Progenitor cell of endocrine pancreas (in vitro differentiated cells): ENCODE measurements around the gene NR2C1. TPM values are rescaled to one million over a fixed set of nuclear protein-coding genes. Genes with fewer than 3 reads are reported as not detected.

Experiments
- DNase-seq: peaks from one replicate; pipeline ENCODE4 v3.0.0; 2021; ENCODE audit warnings: low spot score; ENCODE audit not compliant: unreplicated experiment
- H3K27ac Mint-ChIP-seq: 2 replicates; pipeline ENCODE4 v1.8.0; 2021; ENCODE audit warnings: mild to moderate bottlenecking, moderate library complexity, mixed read lengths
- H3K27me3 Mint-ChIP-seq: 2 replicates; pipeline ENCODE4 v1.8.0; 2021; ENCODE audit warnings: mixed read lengths
- H3K36me3 Mint-ChIP-seq: 2 replicates; pipeline ENCODE4 v1.8.0; 2022; ENCODE audit warnings: mixed read lengths; ENCODE audit not compliant: insufficient read depth
- H3K4me1 Mint-ChIP-seq: 2 replicates; pipeline ENCODE4 v1.8.0; 2021; ENCODE audit warnings: low read depth, mixed read lengths
- H3K4me3 Mint-ChIP-seq: 2 replicates; pipeline ENCODE4 v1.8.0; 2021; ENCODE audit warnings: low read depth, mild to moderate bottlenecking, moderate library complexity, mixed read lengths
- H3K9me3 Mint-ChIP-seq: 2 replicates; pipeline ENCODE4 v1.8.0; 2021; ENCODE audit warnings: low read depth, mixed read lengths
- CTCF ChIP-seq: fragments of 200-600 bp; sonication (generic); IDR thresholded peaks from one replicate; pipeline ENCODE4 v1.5.0; 2021; ENCODE audit warnings: antibody characterized with exemption, mild to moderate bottlenecking; ENCODE audit not compliant: unreplicated experiment
- long read RNA-seq: library from polyadenylated mRNA; unstranded; transcript quantifications from one replicate; pipeline ENCODE4 v2.0.0, GENCODE V29; 2020
- total RNA-seq: library from RNA; stranded (reverse); gene quantifications from 2 replicates; pipeline ENCODE4 v1.2.1, GENCODE V29; 2021

The NR2C1 gene
- 56.8 and 58.9 TPM in 2 replicates for total RNA-seq
- long read RNA-seq, full-length matches to known transcripts = 68 of 163 reads
- long read RNA-seq, partial matches to known transcripts = 47 of 163 reads
- long read RNA-seq, other reads (novel, unspliced or antisense) = 48 of 163 reads

- no peaks in the 10 kb centered on the region for H3K9me3 Mint-ChIP-seq
- no peak for TF ChIP-seq CTCF
- peaks cover 1% of the 10 kb centered on the region for H3K4me1 Mint-ChIP-seq
- no peaks in the 10 kb centered on the region for H3K27me3 Mint-ChIP-seq
- peak within 1 kb of the TSS; percentile 95 for H3K27ac Mint-ChIP-seq
- DNase-seq = peak; percentile 85
- peak within 1 kb of the TSS; percentile 90 for H3K4me3 Mint-ChIP-seq
- no peaks in the 10 kb centered on the region for H3K36me3 Mint-ChIP-seq
These were observed at the start of gene NR2C1 for GRCh38 chr12:95072900-95073697. TSS of gene NR2C1 (minus strand) at chr12:95073618. CDS start at chr12:95067384, 6,234 bp downstream.

GRCh38 chr12:95118788-95119179, 45.4 kb upstream of the NR2C1 start:
- no peaks in the 10 kb centered on the region for H3K9me3 Mint-ChIP-seq

GRCh38 chr12:95118138-95118787, 44.8 kb upstream of the NR2C1 start:
- Mint-ChIP-seq H3K9me3 (no peaks in the 10 kb centered on the region), H3K27me3 (no peaks in the 10 kb centered on the region), H3K4me1 (peaks cover 9% of the 10 kb centered on the region), H3K4me3 (no peak overlapping the region), H3K36me3 (peaks cover 7% of the 10 kb centered on the region), H3K27ac (peak overlapping the region; percentile 84)
- no peak for TF ChIP-seq CTCF
- DNase-seq = no peak

More at GRCh38 chr12:95118788-95119179, 45.4 kb upstream of the NR2C1 start:
- no peak for DNase-seq
- H3K4me1 Mint-ChIP-seq = peaks cover 9% of the 10 kb centered on the region
- no peaks in the 10 kb centered on the region for H3K27me3 Mint-ChIP-seq
- no peak for TF ChIP-seq CTCF
- H3K4me3 Mint-ChIP-seq = no peak overlapping the region
- no peak overlapping the region for H3K27ac Mint-ChIP-seq
- H3K36me3 Mint-ChIP-seq = peaks cover 5% of the 10 kb centered on the region

- peak; percentile 76 for TF ChIP-seq CTCF
- Mint-ChIP-seq H3K27me3 (no peaks in the 10 kb centered on the region), H3K4me1 (peaks cover 9% of the 10 kb centered on the region), H3K9me3 (no peaks in the 10 kb centered on the region), H3K27ac (peak overlapping the region; percentile 74), H3K4me3 (no peak overlapping the region), H3K36me3 (peaks cover 9% of the 10 kb centered on the region)
- DNase-seq = peak; percentile 28
These were observed 43.8 kb upstream of the NR2C1 start for GRCh38 chr12:95117178-95117599.

- Mint-ChIP-seq H3K27me3 (no peaks in the 10 kb centered on the region), H3K4me1 (peaks cover 9% of the 10 kb centered on the region), H3K4me3 (no peak overlapping the region), H3K36me3 (peaks cover 9% of the 10 kb centered on the region), H3K9me3 (no peaks in the 10 kb centered on the region), H3K27ac (no peak overlapping the region)
- TF ChIP-seq CTCF = no peak
- DNase-seq = no peak
These were observed 43.4 kb upstream of the NR2C1 start for GRCh38 chr12:95116773-95117172.
